Stimulated activated CD8-positive, alpha-beta memory T cell treated with anti-CD3 and anti-CD28 coated beads, Interleukin-7, amount 100 ng/mL, for 24 hours (primary cell): ENCODE measurements around the gene TOR2A.
"Not testable (repeated sequence)": the region's sequence is repeated elsewhere in the genome, so short reads cannot be mapped to it uniquely, and the experiment has no call there.

ENCODE experiments used
- DNase-seq: peaks from one replicate; pipeline ENCODE4 v3.0.0-alpha.2; 2020; ENCODE audit warnings: low read depth

TOR2A gene

GRCh38 chr9:127768698-127769097 lies 33.6 kb upstream of the TOR2A start:
- no peak for DNase-seq

DNA sequence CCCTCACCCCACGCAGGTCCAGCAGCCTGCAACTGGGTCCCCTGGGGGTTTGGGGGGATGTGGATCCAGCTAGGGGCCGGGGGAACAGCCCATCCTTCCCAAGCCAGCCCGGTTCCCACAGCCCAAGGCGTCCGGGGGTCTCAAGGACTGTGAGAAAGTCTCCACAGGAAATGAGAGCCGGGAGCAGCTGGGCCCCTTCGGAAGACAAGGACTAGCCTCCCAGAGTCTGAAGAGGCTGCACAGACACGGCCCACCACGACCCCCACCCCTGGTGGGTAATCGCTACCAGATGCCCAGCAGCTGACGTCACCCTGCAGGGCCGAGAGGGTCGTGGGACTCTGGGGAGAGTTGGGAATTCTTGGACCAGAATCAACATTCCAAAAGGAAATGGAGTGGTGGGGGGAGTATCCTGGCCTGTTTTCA lies 32.8 kb upstream of the TOR2A start:
- DNase-seq, result no peak

DNA sequence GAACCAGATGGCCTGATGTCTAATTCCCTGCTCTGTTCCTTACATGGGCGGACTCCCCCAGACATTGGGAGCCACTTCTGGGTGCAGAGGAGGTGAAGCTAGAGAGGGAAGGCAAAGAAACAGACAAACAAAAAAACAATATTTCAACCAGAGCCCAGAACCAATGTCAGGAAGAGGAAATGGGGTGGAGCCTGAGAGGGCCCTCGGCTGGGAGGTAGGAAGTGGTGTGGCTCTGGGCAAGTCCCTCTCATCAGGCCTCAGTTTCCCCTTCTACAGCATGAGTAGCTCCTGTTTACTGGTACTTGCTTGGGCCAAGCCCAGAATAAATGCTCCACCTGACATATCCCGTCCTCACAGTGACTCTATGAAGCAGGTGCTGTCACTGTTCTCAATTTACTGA lies 32.3 kb upstream of the TOR2A start:
- no peak for DNase-seq

GRCh38 chr9:127765418-127765817 lies 30.3 kb upstream of the TOR2A start:
- no peak for DNase-seq

- DNase-seq, result no peak
Observed at GRCh38 chr9:127763918-127764384, 28.9 kb upstream of the TOR2A start.

- DNase-seq, result no peak
Observed at GRCh38 chr9:127762111-127762676, 27.1 kb upstream of the TOR2A start.

DNA sequence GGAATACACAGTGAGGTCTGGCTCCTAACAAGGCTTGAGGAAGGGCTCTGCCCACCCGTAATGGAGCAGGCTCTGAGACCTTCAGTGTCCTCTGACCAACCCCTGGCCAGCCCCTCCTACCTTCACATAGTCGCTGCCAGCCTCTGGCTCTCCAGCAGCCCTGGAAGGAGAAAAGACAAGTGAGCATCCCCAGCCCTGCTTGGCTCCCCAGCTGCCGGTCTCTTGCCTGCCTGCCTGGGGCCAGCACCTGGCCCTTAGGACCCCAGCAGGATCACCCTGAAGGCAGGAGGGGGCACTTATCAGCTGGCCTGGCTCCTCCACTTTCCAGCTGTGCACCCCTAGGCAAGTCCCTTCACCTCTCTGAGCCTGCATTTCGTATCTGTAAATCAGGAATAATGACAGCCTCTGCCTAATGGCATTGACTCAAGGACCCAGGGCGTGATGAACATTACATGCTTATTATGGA lies 26.4 kb upstream of the TOR2A start:
- DNase-seq, result no peak

- no peak for DNase-seq
Observed at GRCh38 chr9:127761061-127761460, 26.0 kb upstream of the TOR2A start.

- DNase-seq, result no peak
Observed at GRCh38 chr9:127758843-127759242, 23.7 kb upstream of the TOR2A start.

GRCh38 chr9:127756776-127757175 lies 21.7 kb upstream of the TOR2A start:
- DNase-seq, result not testable (repeated sequence)

GRCh38 chr9:127756233-127756632 lies 21.1 kb upstream of the TOR2A start:
- DNase-seq, result no peak

DNA sequence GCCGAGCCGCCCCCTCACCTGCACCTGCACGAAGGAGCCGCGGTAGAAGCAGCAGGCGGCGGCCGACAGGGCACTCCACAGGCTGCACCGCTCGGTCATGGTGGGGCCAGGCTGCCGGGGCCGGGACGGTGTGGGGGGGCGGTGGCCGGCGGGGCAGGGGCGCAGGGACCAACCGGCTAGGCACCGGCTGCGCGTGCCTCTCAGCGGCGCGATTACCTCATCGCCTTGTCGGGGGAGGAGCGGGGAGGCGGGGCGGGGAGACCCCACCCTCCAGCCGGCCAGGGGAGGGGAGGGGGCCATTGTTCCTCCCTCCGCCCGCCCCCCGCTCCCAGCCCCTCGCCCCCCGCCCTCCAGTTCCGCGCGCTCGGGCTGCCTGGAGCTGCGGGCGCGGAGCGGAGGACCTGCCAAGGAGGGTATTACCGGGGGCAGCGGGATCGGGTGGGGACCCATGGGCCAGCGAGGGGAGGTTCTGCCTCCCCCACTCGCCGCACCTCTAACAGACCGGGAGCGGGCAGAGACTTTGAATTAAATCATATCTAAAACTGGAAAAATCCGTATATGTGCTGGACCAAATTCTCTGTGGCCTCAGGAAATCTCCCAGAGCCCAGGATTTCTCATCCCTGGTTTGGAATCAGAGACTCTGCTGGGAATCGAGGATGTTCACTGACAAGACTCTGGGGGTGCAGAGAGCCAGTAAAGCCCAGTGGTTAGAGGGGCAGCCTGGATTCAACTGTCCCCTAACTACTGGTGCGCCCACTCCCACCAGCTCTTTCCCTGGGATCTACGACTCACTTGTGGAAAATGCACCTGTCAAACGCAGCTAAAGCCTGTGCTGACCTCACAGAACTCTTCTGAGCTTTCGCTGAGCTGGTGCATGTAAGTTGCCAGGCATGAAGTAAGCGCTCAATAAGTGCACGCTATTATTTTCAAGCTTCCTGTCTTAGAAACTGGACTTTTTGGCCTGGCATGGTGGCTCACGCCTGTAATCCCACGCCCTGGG lies 20.3 kb upstream of the TOR2A start:
- DNase-seq, result no peak

DNA sequence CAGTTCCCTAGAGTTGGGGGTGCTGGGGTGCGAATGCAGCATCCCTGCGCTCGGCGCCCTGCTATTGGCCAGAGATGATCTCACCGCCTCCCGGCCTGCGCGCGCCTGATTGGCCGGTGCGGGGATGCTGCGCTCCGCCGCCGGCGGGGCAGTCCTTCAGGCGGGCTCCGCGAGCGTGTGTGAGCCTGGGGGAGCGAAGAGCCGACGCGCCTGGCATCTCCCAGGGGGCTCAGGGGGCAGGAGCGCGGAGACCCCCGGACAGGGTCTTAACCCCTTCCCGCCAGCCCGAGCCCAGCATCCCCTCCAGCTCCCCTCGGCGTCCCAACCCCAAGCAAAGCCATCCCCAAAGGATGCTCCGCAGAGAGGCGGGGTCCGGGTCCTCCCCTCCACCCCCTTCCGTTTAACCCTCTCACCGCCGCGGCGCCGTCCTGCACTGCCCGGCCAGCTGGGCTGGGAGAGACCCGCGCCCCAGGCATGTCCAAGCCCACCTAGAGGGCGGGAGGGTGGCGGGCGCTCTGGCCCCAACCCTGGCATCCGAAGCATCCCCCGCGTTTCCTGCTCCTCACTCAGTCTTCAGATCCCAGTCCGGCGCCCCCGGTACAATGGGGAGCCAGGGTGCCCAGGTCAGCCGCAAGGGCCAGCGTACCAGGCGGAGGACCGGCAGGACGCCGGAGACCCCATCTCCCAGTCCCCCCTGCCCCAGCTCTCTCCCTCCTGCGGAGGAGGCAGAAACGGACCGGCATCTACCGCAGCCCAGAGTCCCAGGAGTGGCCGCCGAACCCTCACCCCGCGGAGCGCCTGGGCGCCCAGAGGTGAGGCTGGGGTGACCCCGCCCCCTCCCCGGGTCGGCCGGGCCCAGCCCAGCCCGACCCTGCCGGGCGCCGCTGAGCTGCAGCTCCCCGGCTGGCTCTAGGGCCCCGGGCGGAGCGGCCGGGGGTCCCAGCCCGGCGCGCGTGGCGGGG lies 19.3 kb upstream of the TOR2A start:
- DNase-seq, result no peak

DNA sequence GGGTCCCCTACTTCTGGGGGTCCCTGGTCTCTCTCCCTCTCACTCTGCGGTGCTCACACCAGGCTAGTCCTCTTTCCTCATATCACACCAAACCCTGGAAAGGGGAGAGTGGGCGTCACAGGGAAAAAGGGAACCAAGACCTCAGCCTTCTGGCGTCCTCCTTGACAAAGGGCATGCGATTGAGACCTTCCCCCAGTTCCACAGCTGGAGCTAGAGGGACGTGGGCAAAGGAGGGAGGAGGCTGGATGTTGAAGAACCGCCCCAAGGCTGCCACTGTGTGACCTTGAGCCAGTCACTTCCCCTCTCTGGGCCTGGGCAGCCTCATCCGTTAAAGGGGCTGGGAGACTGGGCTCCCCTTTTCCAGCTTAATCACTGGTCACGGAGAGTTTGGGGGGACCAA lies 18.5 kb upstream of the TOR2A start:
- DNase-seq, result no peak

- DNase-seq, result no peak
Observed at GRCh38 chr9:127753148-127753547, 18.1 kb upstream of the TOR2A start.

DNA sequence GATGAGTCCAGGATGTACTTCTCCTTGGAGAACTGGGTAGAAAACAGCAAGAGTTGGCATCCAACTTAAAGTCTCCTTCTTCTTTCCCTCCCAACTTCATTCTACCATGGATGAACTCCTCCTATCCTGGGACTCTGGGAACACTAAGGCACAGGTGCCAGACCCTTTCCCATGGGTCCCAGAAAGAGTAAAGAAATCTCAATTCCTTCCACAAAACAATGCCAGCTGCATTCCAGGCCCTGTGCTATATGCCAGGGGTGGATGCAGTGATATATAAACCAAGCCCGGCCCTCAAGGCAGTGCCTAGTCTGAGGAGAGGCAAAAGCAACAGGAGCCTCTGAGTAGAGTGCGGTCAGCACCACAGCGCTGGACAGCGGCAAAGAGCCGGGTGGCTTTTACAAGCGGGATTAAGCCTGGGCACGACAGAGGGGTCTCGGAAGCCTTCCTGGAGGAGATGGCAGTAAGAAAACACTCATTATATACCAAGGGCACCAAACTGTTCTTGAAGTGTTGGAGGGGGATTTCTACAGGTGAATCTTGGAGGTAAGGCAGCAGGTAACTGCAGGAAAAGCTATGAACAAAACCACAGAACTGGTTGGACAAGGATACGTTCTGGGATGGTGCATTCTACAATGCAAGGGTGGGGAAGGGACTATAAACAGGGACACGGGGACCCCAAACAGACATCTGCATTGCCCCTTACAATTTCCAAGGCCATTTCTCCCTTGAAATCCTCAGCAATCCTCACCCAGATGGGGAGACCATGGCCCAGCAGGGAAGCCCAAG lies 16.4 kb upstream of the TOR2A start:
- DNase-seq, result no peak

GRCh38 chr9:127749090-127749787 lies 14.1 kb upstream of the TOR2A start:
- DNase-seq, result no peak

DNA sequence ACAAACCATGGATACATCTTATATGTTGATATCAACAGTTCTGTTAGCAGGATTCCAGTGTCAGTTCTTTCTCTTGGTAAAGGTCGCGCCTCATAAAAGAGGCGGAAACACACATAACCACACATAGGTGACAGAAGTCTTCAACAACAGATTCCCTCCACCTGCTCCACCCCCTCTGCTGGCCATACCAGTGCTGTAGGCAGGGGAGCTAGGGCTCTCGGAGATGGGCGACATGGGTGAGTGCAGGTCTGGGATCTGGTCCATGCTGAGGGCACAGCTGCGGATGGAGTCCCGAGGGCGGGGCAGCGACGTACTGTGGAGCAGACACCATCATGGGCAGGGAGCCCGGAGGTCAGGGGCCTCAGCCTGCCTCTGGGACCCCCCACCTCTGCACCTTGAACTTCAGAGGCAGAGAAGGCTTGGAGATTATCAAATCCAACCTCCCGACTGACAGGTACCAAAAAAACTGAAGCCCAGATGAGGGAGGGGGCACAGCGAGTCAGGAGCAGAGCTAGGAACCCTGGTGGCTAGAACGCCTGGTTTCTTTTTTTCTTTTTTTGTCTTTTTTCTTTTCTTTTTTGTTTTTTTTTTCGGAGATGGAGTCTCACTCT lies 12.0 kb upstream of the TOR2A start:
- no peak for DNase-seq

GRCh38 chr9:127744398-127745110 lies 9.5 kb upstream of the TOR2A start:
- no peak for DNase-seq
